Islet precursor cell (in vitro differentiated cells): ENCODE measurements around the gene POMGNT1.

Source experiments
- DNase-seq: peaks from one replicate; pipeline ENCODE4 v3.0.0-alpha.2; 2018

The POMGNT1 gene

GRCh38 chr1:46206399-46206798, 8.2 kb upstream of the POMGNT1 start:
- DNase-seq = no peak

- DNase-seq = no peak
Observed at GRCh38 chr1:46205791-46206190, 7.6 kb upstream of the POMGNT1 start.

DNA sequence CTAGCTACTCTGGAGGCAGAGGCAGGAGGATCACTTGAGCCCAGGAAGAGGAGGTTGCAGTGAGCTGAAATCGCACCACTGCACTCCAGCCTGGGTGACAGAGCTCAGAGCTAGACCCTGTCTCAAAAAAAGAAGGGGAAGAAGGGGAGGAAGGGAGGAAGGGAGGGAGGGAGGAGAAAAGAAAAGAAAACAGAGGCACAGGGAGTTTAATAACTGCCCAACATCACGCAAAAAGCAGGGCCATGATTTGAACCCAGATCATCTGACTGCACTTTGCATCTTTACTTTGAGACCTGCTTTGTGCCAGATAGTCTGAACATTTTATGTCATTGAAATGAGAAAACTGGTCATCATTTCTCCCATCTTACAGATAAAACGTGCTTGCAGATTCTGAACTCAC, 6.9 kb upstream of the POMGNT1 start:
- DNase-seq = no peak

- no peak for DNase-seq
Observed at GRCh38 chr1:46204406-46204742, 6.1 kb upstream of the POMGNT1 start.

- DNase-seq = no peak
Observed at GRCh38 chr1:46203738-46204405, 5.6 kb upstream of the POMGNT1 start.

DNA sequence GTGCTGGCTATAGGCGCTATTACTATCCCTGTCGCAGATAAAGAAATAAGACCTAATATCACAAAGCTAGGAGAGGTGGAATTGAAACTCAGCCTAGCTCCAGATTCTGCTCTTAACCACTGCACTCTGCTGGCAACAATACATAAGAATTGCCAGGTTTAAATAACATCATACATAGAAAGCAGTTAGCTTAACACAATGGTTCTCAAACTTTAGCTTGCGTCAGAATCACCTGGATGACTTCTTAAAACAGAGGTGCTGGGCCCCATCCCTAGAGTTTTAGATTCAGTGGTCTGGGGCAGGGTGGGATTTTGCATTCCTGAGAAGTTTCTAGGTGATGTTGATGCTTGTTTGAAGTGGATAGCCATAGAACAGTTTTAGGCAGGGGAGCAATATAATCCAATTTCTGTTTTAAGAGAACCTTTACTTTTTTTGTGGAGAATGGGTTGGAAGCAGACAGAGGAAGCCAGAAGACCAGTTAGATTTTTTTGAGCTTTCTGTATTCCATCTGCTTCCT, 1.1 kb upstream of the POMGNT1 start:
- DNase-seq = no peak

- no peak for DNase-seq
Observed at GRCh38 chr1:46197560-46197963, 672 bp downstream of the POMGNT1 start.

DNA sequence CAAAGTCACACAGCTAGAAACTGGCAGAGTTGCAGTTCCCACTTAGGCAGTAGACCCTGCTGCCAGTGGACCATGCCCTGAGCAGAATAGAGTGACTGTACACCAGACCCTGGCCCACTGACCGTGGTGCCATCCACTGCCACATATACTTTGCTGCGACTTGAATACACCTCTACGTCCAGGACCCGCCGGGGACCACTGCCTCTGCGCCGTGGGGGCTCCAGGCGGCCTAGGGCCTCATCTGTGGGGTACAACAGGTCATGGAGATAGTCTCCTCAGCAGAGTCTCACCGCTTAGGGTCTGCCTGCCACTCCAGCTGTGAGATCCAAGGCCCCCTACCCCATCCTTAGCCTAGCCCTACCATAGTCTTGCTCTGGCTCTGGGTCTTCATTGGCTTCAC, 1.6 kb downstream of the POMGNT1 start:
- DNase-seq = no peak

DNA sequence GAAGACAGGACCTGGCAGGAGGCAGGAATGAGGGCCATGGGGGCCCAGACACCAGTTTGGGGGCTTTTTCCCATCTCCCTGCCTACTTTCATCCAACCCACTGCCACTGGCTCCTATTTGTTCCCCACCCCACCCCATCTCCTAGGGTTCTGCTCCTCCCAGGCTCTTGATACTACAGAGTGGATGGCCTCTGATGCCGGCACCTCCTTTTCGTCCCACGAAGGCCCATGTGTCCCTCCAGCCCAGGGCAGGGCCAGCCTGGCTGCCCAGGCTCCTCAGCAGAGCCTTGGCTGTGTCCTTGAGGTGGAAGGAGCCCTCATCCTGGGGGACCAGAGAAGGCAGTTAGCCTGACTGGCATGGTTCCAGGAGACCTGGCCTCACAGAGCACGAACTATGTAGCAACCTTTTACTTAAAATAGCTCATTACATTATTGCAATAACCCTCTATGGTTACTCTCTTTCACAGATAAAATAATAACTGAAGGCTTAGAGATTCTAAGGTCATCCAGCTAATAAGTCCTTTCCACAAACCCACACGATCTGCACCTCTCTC, 3.5 kb downstream of the POMGNT1 start:
- DNase-seq = no peak

DNA sequence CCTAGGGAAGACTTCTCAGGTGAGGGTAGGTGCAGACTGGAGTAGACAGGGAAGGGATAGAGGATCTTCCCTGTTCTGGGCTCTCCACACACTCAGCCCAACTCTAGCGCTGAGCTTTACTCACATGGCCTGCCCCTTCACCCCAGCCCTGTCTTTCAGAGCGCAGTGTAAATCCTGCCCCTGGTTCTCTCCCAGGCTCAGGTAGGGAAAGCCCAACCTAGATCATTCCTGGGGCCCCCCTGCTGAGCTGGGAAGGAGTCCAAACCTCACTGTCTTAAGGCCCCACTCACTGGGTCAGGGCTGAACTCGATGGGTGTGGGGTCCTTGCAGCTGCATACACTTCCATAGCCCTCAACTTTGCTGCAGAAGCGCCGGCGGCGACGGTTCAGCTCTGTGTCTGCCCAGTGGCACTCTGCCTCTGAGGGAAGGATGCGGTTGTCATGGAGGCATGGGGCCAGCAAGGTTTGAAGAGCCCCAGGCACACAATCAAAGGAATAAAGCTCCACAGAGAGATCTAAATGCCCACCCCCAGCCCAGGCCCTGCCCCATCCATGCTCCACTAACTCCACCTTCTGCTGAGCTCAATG, 4.2 kb downstream of the POMGNT1 start:
- DNase-seq = no peak

- no peak for DNase-seq
Observed at GRCh38 chr1:46193285-46193684, 4.9 kb downstream of the POMGNT1 start.

DNA sequence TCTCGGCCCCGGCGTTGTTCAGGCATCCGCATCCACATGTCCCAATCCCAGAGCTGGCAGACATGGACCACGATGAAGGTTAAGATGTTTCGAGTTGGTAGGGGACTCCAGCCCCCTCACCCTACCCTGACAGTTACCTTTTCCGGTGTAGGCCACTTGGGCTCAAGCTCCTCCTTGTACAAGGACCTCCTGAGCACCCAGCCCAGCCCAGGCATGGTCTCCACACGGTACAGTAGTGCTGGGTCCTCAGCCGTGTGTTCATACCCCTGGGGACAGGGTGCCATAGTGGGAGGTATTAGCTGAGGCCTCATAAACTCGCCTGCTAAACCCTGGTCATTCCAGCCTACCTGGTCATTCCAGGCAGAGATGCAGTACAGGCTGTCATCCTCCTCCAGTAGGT, 6.1 kb downstream of the POMGNT1 start:
- DNase-seq = no peak

DNA sequence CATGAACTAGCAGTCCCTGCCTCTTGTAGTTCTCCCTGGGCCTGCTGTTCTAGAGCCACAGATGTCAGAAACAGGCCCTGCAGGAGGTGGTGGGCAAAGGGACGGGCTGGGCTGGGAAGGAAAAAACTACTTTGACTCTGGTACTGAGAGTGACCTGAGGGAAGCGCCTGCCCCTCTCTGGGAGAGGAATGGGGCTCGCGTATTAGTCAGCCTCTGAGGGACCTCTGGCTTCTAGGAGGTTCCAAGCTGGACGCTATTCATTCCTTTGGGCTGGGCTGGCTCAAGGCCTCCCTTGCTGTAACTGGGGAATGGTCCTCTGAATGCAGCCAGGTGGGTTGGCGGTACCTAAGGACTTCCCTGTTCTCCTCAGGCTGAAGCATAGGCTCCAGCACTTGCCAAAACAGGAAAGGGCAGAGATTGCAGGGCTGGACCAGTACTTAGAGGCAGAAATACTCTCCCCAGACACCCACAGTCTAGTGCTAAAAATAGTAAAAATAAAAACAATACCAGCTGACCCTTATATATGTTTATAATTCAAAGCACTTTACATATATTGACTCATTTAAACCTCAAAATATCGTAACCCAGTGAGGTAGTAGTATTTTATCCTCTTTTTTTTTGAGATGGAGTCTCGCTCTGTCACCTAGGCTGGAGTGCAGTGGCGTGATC, 7.1 kb downstream of the POMGNT1 start:
- no peak for DNase-seq

DNA sequence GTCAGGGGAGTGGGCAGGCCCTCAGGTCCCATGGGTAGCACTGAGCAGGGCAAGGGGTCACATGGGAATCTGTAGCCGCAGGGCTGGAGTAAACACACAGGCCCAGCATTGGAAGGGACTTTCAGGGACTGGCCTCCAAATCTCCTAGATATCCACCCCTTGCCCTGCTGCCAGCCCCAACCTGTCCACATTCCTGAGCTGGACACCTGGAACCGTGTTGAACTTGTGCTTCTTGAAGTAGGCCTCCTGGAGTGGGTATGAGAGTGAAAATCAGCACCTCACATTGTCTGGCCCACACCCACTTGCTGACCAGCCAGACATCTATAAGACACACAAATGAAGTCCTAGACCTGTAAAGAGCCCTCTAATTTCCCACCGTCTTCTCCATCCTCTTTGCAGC, 7.7 kb downstream of the POMGNT1 start:
- DNase-seq = no peak

- DNase-seq = peak; percentile 91
Observed at GRCh38 chr1:46188295-46189030, 9.8 kb downstream of the POMGNT1 start.

- DNase-seq = no peak
Observed at GRCh38 chr1:46187106-46187869, 10.9 kb downstream of the POMGNT1 start.

- DNase-seq = no peak
Observed at GRCh38 chr1:46186076-46186475, 12.2 kb downstream of the POMGNT1 start.

DNA sequence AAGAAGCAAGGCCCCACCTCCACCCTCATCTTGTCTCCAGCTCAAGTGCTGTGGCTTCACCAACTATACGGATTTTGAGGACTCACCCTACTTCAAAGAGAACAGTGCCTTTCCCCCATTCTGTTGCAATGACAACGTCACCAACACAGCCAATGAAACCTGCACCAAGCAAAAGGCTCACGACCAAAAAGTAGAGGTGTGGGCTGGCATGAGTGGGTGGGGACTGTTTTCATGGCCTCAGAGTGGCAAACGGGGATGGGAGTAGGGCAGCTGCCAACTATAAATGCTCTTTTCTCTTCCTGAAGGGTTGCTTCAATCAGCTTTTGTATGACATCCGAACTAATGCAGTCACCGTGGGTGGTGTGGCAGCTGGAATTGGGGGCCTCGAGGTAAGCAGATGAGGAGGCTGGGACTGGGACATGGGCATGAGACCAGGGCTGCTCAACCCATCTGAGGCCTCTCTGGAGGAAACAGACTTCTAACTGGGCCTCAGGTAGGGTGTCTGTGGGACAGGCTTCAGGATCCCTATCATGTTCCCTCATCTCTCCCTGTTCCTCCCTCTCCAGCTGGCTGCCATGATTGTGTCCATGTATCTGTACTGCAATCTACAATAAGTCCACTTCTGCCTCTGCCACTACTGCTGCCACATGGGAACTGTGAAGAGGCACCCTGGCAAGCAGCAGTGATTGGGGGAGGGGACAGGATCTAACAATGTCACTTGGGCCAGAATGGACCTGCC, 13.1 kb downstream of the POMGNT1 start:
- no peak for DNase-seq

DNA sequence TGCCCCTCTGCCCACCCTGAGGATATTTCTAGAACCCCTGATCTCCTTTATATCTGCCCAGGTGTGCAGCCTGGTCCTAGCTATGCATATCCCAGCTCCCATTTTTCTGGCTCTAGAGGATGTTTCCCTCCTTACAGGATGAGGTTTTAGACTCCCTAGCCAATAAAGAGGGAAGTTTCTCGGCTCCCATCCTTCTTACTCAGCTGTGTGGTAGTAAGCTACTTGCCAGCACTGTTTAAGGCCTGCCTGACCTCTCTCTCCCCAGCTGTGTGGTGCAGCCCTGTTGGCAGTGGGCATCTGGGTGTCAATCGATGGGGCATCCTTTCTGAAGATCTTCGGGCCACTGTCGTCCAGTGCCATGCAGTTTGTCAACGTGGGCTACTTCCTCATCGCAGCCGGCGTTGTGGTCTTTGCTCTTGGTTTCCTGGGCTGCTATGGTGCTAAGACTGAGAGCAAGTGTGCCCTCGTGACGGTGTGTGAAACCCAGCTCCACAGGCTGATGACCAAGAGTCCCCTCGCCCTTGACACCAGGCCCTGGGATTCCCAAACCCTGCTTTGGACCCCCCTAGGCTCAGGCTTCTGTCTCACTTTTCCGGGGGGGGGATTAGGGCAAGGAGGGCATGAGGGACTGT, 14.2 kb downstream of the POMGNT1 start:
- DNase-seq = no peak

GRCh38 chr1:46183079-46183847, 15.0 kb downstream of the POMGNT1 start:
- DNase-seq = peak; percentile 96
